ENCODE results near the gene AKAP13. TPM values are rescaled to one million over a fixed set of nuclear protein-coding genes. Genes with fewer than 3 reads are reported as not detected.

The AKAP13 gene
- total RNA-seq, 1 experiment from 2014 or later, result 36.0 TPM

DNA sequence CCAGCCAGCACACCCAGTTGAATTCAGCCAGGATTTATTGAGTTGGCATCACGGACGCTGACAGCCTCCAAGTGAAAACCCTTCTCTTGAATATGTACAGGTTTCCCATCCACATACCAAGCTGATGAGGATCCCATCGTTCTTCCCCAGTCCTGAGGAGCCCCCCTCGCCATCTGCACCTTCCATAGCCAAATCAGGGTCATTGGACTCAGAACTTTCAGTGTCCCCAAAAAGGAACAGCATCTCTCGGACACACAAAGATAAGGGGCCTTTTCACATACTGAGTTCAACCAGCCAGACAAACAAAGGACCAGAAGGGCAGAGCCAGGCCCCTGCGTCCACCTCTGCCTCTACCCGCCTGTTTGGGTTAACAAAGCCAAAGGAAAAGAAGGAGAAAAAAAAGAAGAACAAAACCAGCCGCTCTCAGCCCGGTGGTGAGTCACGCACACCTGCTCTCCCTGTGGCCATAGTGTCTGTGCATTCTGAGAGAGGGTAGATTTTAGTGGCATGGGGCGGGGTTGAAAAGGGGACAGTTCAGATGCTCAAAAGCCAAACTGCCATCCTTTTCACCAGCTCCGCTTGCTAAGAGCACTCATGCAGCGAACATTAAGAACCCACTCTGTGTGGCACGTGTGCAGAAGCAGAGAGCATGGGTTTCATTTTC, 363.1 kb downstream of the AKAP13 start:
- DNase-seq (ENCODE audit: low read depth, low spot score), result no peak
- in situ Hi-C loops (cut with HindIII; ENCODE audit: low pct_unique_long_range_greater_than_20kb, low sequenced_read_pairs), result no loop called here

DNA sequence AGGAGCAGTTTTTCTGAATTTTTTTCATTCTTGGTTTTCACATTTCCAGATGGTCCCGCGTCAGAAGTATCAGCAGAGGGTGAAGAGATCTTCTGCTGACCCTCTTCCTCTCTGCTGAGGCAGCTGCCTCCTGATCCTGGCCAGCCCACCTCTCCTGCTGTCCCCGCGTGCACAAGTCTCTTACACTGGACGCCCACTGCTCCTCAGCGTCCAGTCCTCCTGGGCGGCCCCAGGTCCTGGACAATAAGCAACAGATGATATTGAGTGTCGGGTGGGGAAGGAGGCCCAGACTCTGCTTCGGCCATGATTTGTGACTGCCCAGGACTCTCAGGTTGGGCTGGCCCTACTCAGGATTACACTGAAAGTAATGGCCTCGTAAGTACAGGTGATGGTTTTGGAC, 364.2 kb downstream of the AKAP13 start:
- in situ Hi-C loops (cut with HindIII; ENCODE audit: low pct_unique_long_range_greater_than_20kb, low sequenced_read_pairs), result no loop called here
- no peak for DNase-seq (ENCODE audit: low read depth, low spot score)

DNA sequence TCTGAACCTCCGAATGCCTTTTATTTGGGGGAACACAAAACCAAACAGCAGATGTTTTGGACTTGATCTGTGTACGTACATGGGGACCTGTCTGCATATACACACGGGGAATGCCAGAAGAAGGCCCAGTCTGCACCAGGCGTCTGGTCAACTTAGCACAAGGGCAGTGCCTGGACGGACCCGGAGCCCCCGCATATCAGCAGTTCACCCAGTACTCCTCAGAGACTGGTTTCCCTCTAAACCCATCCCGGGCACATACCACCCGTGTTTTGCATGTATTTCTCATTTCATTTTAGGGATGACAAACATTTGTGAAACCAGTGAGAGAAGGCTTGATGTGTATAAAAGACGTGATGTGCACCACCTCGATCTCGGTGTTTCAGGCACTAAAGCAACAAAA, 364.6 kb downstream of the AKAP13 start:
- in situ Hi-C loops (cut with HindIII; ENCODE audit: low pct_unique_long_range_greater_than_20kb, low sequenced_read_pairs), result no loop called here

DNA sequence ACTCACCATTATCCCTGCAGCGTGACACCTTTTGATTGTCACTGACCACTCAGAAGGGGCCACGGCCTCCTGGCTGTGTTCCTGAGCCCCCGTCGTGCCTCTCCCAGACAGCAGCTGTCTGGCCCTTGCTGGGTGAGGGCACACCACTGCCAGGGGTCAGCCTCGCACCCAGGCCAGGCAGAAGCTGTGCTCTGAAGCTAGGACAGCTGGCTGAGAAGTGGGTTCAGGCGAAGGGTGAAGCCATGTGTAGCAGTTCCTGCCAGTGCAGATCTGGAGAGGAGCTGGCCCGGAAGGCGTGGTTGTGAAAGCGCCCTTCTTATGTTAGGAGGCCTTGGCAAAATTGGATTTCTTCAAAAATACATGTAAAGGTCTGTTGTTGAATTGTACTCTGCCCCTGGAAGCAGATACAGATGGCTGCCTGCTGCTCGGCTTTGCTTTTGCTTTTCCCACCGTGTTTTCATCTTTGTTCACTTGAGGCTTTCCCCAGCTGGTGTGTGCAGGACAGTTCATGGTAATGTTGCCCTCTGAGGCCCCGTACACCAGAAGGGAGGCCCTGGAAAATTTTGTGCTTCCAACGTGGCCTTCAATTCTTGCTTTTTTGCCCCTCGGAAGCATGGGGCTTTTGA, 365.2 kb downstream of the AKAP13 start:
- DNase-seq (ENCODE audit: low read depth, low spot score), result no peak
- in situ Hi-C loops (cut with HindIII; ENCODE audit: low pct_unique_long_range_greater_than_20kb, low sequenced_read_pairs), result no loop called here

More for the DNA sequence above, 364.6 kb downstream of the AKAP13 start:
- no peak for DNase-seq (ENCODE audit: low read depth, low spot score)

DNA sequence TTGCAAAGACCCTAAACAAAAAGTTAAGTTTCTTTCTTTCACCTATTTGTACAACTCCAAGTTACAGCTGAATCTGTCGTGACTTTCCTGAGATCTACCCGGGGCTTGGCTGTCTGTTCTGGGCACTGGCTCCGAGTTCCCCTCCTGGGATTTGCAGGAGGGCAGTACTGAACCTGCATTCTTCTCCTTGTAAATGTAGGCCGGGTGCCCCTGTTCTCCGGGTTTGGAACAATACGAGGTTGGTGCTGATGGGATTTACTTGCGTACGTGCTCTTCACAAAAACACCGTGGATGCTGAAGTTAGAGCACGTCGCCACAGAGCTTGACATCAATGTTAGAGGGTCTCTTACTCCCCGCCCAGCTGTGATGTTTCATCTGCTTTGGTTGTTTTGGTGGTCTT, 366.2 kb downstream of the AKAP13 start:
- DNase-seq (ENCODE audit: low read depth, low spot score), result no peak
- in situ Hi-C loops (cut with HindIII; ENCODE audit: low pct_unique_long_range_greater_than_20kb, low sequenced_read_pairs), result no loop called here

DNA sequence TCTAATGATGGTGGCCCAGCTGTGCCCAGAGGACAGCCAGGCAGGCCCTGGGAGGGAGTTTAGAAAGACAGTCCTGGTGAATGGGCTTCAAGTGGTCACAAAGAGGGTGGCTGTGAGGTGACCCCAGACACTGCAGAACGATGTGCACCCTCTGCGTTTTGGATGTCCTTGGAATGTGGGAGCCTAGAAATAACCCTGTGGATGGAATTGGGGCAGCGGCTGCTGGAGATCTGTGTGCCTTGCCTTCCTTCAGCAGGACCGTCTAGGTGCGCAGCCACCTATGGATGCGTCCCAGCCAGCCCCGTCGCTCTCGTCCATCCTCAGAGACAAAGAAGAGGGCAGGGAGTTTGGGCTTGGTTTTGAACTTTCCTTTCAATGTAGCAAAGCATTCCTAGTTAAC, 367.8 kb downstream of the AKAP13 start:
- in situ Hi-C loops (cut with HindIII; ENCODE audit: low pct_unique_long_range_greater_than_20kb, low sequenced_read_pairs), result no loop called here
- DNase-seq (ENCODE audit: low read depth, low spot score), result no peak

DNA sequence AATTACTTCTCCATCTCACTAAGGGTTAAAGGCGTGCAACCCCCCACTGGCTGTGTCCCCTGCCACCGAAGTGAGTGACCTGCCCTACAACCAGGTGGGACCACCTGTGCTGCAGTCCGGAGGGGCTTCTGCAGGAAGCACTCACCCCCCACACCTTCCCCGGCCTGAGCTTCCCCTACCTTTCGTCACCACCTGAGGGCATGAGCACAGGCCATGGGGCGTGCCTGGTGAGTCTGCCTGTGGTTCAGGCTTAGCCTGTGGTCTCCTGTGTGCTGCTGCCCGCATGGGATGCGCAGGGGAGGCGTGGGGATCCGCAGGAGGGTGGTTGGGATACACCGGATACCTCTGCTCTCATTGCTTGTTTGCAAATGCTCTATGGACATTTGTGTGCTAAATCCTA, 368.3 kb downstream of the AKAP13 start:
- DNase-seq (ENCODE audit: low read depth, low spot score), result no peak
- in situ Hi-C loops (cut with HindIII; ENCODE audit: low pct_unique_long_range_greater_than_20kb, low sequenced_read_pairs), result no loop called here

DNA sequence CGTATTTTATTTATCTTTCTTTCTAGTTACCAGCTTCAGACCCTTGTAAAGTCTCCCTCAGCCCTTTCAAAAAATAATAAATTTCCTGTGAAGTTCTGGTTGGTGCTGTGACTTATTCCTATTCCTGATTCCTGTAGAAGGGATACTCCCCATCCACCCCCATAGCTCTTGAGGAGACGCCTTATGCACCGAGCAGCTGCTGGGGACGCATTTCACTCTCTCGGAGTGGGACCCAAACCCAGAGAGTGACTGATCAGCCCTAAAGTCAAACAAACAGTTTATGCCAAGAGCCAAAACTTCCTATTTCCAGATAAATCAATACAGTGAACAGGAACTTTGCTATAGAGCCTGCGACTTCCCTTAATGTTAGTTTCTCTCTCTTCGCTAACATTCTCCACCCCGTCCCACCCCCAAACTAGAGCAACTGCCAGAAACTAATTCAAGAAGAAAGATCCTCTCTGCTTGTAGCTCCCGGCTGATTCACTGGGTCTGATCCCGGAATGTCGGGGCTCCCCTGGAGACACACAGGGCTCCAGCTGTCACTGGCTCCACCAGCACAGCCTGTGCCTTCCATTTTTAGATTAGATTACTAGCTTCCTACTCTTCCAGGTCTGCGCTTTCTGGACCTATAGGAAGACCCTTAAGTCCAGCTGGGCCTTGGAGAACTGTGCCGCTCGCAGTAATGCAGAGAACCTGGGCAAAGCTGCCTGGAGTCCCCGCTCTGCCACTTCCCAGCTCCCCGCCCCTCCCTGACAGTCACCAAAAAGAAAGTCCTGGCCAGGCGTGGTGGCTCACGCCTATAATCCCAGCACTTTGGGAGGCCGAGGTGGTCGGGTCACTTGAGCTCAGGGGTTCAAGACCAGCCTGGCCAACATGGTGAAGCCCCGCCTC, 369.1 kb downstream of the AKAP13 start:
- in situ Hi-C loops (cut with HindIII; ENCODE audit: low pct_unique_long_range_greater_than_20kb, low sequenced_read_pairs), result no loop called here
- no peak for DNase-seq (ENCODE audit: low read depth, low spot score)

DNA sequence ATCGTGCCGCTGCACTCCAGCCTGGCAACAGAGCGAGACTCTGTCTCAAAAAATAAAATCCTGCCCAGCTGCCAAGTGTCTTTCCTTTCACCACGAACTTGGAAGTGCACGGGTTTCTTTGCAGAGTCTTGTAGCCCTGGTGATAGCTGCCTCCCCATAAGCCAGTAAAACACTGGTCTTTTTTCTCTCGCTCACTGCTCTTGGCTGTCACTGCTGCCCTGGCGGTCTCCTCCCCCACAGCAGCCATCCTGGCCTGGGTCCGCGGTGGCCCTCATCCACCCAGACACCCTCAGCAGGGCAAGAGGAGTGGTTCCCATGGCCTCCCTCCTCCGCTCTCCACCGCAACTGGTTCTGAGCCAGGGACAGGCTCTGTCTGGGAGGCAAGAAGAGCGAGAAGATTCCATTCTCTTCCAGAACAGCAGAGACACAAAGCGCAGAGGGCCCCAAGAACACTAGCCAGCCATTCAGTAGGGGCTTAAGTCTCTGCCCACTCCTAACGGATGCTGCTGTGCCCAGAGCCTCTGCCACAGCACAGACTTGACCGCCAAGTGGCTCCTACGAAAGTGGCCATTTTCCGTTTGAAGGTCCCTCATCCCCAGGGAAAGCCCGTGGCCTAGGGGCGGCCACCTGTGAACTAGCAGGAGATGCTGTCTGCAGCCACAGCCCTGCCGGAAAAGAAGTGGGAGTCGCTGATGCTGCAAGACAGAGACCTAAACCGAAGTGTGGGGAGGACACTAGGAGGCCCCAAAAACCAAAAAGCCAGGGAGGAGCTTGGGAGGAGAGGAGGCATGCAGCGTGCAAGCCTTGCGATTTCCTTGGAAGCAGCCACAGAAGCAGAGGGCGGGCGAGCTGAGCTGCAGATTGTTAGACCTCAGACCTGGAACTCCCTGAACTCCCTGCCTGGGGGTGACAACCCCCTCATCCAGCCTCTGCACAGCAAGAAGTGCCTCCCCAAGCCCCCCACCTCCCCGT, 370.2 kb downstream of the AKAP13 start:
- in situ Hi-C loops (cut with HindIII; ENCODE audit: low pct_unique_long_range_greater_than_20kb, low sequenced_read_pairs), result no loop called here
- no peak for DNase-seq (ENCODE audit: low read depth, low spot score)

DNA sequence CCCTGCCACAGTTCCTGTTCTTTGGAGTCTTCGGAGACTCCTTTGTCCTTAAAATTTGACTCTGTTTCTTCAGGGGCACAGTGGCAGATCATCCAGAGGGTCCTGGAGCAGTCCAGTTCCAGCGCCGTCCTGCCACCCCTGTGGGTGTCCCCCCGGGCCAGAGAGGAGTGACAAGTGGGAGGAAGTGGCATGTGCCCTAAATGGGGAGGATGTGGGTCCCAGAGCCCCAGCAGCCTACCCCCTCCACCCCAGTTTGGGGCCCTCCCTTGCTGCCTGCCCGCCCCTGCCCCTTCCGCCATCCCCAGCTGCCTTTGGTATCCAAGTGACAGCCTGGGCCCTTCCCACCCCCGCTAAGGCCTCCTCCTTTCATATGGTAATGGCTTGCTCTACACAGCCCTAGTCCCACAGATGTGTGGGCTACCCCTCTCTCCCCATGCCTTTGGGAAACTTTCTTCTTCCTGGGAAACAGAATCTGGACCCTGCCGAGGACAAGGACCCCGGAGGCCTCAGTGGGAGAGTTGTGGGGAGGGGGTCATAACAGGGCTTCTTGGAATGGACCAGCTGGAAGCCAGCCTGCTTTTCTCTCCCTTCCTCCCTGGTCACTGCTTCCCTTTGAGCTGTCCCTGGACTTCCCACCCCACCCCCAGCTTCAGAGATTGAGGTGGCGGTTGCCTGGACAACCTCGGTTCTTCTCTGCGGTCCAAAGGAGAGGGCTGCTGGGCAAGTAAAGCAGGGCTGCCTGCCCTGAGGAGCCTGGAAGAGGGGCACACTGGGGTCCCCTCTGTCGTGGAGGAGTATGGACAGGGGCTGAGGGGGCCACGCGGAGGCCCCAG, 371.1 kb downstream of the AKAP13 start:
- in situ Hi-C loops (cut with HindIII; ENCODE audit: low pct_unique_long_range_greater_than_20kb, low sequenced_read_pairs), result no loop called here

DNA sequence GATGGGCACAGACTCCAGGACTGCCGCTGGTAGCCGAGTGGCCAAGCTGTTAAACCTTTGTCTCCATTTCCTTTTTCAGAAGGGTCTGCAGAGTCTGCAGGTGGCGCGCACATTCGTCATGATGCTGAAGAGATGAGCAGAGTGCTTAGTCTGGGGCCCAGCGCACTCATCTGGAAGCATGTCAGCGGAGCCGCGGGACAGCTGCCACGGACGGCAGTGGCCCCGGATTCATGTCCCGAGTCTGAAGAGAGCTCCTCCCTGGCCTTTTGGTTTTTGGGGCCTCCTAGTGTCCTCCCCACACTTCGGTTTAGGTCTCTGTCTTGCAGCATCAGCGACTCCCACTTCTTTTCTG, 371.7 kb downstream of the AKAP13 start:
- DNase-seq (ENCODE audit: low read depth, low spot score), result no peak
- in situ Hi-C loops (cut with HindIII; ENCODE audit: low pct_unique_long_range_greater_than_20kb, low sequenced_read_pairs), result no loop called here

More for the DNA sequence above, 371.1 kb downstream of the AKAP13 start:
- DNase-seq (ENCODE audit: low read depth, low spot score), result no peak

DNA sequence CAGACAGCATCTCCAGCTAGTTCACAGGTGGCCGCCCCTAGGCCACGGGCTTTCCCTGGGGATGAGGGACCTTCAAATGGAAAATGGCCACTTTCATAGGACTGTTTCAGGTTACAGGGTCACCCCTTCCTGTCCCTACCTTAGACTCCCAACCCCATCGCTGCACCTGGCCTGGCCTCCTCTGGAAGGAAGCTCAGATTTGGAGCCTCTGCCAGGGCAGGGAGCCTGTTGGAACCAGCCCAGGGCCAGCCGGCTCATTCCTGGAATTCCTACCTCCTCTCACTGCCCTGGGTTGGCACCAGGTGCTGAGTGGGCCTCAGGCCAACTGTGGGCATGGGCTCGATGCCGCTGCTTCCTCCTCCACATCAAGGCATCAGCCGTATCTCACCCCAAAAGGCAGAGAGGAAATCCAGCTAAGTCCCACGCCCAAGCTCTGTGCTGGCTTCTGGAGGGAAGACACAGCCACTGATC, 372.1 kb downstream of the AKAP13 start:
- no peak for DNase-seq (ENCODE audit: low read depth, low spot score)
- in situ Hi-C loops (cut with HindIII; ENCODE audit: low pct_unique_long_range_greater_than_20kb, low sequenced_read_pairs), result no loop called here

DNA sequence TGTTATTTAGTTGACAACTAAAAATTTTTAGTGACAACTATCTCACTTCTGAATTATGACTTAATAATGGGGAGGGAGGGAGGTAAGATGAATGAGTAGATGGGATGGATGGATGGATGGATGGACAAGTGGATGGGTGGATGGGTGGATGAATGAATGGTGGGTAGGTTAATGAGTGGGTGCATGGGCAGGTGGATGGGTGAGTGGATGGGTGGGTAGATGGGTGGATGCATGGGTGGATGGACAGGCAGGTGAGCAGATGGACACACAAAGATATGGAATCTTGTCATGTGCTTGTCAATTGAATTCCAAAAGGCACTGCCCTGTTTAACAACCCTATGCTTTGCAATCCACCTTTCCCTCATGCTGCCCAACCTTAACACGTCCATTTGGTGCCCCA, 372.9 kb downstream of the AKAP13 start:
- DNase-seq (ENCODE audit: low read depth, low spot score), result no peak
- in situ Hi-C loops (cut with HindIII; ENCODE audit: low pct_unique_long_range_greater_than_20kb, low sequenced_read_pairs), result no loop called here

DNA sequence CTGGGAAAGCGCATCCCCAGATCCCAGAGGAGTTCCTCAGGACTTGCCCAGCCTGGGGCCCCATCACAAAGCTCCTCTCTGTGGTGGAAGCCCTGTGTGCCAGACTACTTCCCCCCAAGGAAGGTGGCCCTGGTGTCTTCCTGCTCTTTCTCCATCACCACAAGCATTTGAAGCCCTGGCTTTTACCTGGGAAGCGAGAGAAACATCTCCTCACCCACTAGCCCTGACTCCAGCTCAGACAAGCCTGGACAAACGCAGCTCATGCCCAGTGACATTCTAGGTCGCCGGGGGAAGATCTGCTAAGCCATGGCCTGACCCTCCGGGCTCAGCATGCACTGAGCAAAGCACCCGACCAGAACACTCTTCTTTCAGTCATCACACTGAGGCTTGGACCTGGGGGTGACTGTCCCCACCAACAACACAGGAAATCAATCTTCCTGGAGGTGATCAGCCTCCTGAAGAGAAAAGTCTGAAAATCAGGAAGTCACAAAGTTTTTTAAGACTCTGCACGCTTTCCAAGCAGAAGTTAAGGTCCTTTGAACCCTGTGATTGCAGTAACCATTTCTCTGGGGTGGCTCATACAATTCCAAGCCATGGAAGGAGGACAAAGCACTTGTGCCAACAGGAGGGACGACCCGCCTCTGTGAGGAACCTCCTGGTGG, 373.5 kb downstream of the AKAP13 start:
- DNase-seq (ENCODE audit: low read depth, low spot score), result no peak
- in situ Hi-C loops (cut with HindIII; ENCODE audit: low pct_unique_long_range_greater_than_20kb, low sequenced_read_pairs), result no loop called here

DNA sequence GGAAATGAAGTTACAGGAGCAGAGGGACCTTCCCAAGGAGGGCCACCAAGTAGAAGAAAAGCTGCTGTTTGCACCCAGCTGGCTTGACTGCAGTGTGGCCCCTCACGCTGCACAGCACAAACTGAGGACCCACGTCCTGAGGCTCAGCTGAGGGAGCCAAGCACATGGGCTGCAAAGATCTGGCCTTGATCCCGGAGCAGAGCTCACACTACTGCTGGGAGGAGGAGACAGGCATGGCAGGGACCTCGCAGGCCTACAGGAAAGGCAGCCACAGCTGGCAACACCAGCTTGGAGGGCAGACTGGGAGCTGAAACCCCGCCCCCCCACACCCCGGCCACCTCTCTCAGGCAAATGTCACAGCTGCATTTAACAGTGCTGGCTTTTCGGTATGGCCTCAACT, 374.6 kb downstream of the AKAP13 start:
- DNase-seq (ENCODE audit: low read depth, low spot score), result no peak
- in situ Hi-C loops (cut with HindIII; ENCODE audit: low pct_unique_long_range_greater_than_20kb, low sequenced_read_pairs), result no loop called here

DNA sequence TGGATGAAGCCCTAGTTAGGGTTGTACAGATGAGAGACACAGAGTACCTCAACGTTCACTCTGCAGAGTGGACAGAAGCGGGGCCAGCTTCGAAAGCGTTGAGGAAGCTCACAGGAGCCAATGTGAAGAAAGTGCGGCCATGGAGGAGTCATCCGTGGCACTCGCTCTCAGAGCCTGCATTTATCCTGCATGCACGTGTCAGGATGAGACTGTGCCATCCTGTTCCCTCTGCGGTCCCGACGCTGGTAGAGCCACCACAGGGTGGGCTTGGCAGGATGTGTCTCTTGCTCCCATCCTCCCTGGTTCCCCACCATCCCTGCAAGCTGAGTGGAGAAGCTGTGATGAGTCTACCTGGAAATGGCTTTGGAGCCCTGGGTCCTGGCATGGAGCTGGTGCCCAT, 375.1 kb downstream of the AKAP13 start:
- DNase-seq (ENCODE audit: low read depth, low spot score), result no peak
- in situ Hi-C loops (cut with HindIII; ENCODE audit: low pct_unique_long_range_greater_than_20kb, low sequenced_read_pairs), result no loop called here
